Measurements from ENCODE around the gene HDGFL2. TPM values are rescaled to one million over a fixed set of nuclear protein-coding genes. Genes with fewer than 3 reads are reported as not detected.

The HDGFL2 gene
- total RNA-seq, 1 donor from 2014 or later: 22.8 TPM

DNA sequence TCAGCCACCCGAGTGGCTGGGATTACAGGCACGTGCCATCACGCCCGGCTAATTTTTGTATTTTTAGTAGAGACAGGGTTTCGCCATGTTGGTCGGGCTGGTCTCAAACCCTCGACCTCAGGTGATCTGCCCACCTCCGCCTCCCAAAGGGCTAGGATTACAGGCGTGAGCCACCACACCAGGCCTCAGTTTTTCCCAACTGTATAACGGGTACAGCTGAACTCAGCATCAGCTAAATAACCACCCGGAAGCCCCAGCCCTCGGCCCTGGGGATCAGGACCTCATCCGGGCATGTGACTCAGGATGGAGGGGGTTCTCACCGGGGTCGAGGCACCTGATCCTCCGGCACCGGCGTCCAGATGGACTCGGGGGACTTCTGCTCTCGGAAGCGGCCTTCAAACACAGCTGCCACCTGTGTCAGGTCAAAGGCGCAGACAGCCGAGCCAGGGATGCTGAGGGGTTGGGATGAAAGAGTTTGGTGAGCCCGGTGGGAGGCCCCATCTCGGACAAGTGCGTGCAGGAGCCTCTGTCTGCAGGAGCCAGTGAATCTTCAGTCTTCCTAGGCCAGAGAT, 78.5 kb downstream of the HDGFL2 start:
- no peak for DNase-seq (ENCODE audit: low spot score)

Small RNAs within 50 kb of the gene (microRNA-seq; reads per million reads assigned to microRNA genes)
- not detected for gene MIR4746 (ENCODE audit: borderline number of aligned reads)

Other genes starting within 250 kb of the HDGFL2 start
- gene EBI3, start 242.8 kb upstream of the HDGFL2 start, total RNA-seq: 5.8 TPM
- gene YJU2, start 225.2 kb upstream of the HDGFL2 start, total RNA-seq: 15.1 TPM
- not detected for gene SHD, start 193.0 kb upstream of the HDGFL2 start, total RNA-seq
- 0.45 TPM for gene TMIGD2, start 169.9 kb upstream of the HDGFL2 start, total RNA-seq
- gene FSD1, start 167.7 kb upstream of the HDGFL2 start, total RNA-seq: not detected
- 3.0 TPM for gene STAP2, start 133.5 kb upstream of the HDGFL2 start, total RNA-seq
- 14.4 TPM for gene MPND, start 128.7 kb upstream of the HDGFL2 start, total RNA-seq
- gene SH3GL1, start 71.8 kb upstream of the HDGFL2 start, total RNA-seq: 91.2 TPM
- gene CHAF1A, start 69.7 kb upstream of the HDGFL2 start, total RNA-seq: 6.0 TPM
- gene UBXN6, start 14.5 kb upstream of the HDGFL2 start, total RNA-seq: 119 TPM
- 2,078 TPM for gene PLIN4, start 46.2 kb downstream of the HDGFL2 start, total RNA-seq
- gene PLIN5, start 62.9 kb downstream of the HDGFL2 start, total RNA-seq: 62.5 TPM
- gene LRG1, start 67.7 kb downstream of the HDGFL2 start, total RNA-seq: 4.0 TPM
- gene SEMA6B, start 87.4 kb downstream of the HDGFL2 start, total RNA-seq: 35.1 TPM
- 6.9 TPM for gene TNFAIP8L1, start 167.2 kb downstream of the HDGFL2 start, total RNA-seq
- 98.5 TPM for gene MYDGF, start 198.0 kb downstream of the HDGFL2 start, total RNA-seq

All from mesenteric fat pad (tissue), 1 donor.